ENCODE results near the gene NFE2L2. TPM values are rescaled to one million over a fixed set of nuclear protein-coding genes. Genes with fewer than 3 reads are reported as not detected.
"Not testable (repeated sequence)": the region's sequence is repeated elsewhere in the genome, so short reads cannot be mapped to it uniquely, and the experiment has no call there.

NFE2L2 gene
- total RNA-seq, 6 experiments from 2014 or later = 27.9 to 83.6 (median 35.6) TPM

GRCh38 chr2:177249038-177249437 lies 15.5 kb downstream of the NFE2L2 start:
- no peak for DNase-seq
- intact Hi-C loops (cut with DNase I) = no loop called here
- WGBS (ENCODE audit: insufficient coverage, low coverage, low lambda C conversion rate, missing lambda C conversion rate) = 80% methylated on average over 2 of the region's 7 CpGs
- Histone ChIP-seq H3K36me3 (peaks cover 0 to 11% (median 0%) of the 10 kb centered on the region in 4 donors), H3K4me1 (peaks cover 0 to 79% (median 24%) of the 10 kb centered on the region in 4 donors), H3K27ac (peak overlapping the region in 1 of 3 donors; percentile 100), H3K9me3 (no peaks in the 10 kb centered on the region), H3K4me3 (no peak overlapping the region), H3K27me3 (no peaks in the 10 kb centered on the region)
- ATAC-seq = no peak
- TF ChIP-seq POLR2A (IDR thresholded peaks at IDR 0.05) (no peak), CTCF (IDR thresholded peaks at IDR 0.05) (no peak)

- intact Hi-C loops (cut with DNase I) = no loop called here
- H3K4me1 ChIP-seq = peaks cover 0 to 77% (median 25%) of the 10 kb centered on the region in 4 donors
- WGBS (ENCODE audit: insufficient coverage, low coverage, low lambda C conversion rate, missing lambda C conversion rate) = 55% methylated on average over 5 of the region's 6 CpGs
- no peak overlapping the region for H3K4me3 ChIP-seq
- peaks cover 0 to 11% (median 0%) of the 10 kb centered on the region in 4 donors for H3K36me3 ChIP-seq
- TF ChIP-seq POLR2A (IDR thresholded peaks at IDR 0.05) (no peak), CTCF (IDR thresholded peaks at IDR 0.05) (no peak)
- peak overlapping the region in 1 of 3 donors; percentile 50 for H3K27ac ChIP-seq
- ATAC-seq (no peak), DNase-seq (no peak)
- H3K27me3 ChIP-seq = no peaks in the 10 kb centered on the region
- H3K9me3 ChIP-seq = no peaks in the 10 kb centered on the region
Observed at GRCh38 chr2:177247693-177248262, 16.7 kb downstream of the NFE2L2 start.

- Histone ChIP-seq H3K27ac (peak overlapping the region in 2 of 3 donors; percentile 50 to 51), H3K36me3 (peaks cover 0 to 11% (median 0%) of the 10 kb centered on the region in 4 donors), H3K4me1 (peaks cover 0 to 78% (median 26%) of the 10 kb centered on the region in 4 donors)
- H3K27me3 ChIP-seq; H3K4me3 ChIP-seq; DNase-seq; H3K9me3 ChIP-seq; ATAC-seq; intact Hi-C loops (cut with DNase I): not testable (repeated sequence)
- 67% methylated on average over 1 of the region's 2 CpGs for WGBS (ENCODE audit: insufficient coverage, low coverage, low lambda C conversion rate, missing lambda C conversion rate)
Observed at GRCh38 chr2:177246523-177247030, 17.9 kb downstream of the NFE2L2 start.

- TF ChIP-seq POLR2A (IDR thresholded peaks at IDR 0.05) = no peak
- Histone ChIP-seq H3K4me3 (no peak overlapping the region), H3K27ac (peak overlapping the region in 2 of 3 donors; percentile 50 to 51), H3K27me3 (no peaks in the 10 kb centered on the region), H3K9me3 (no peaks in the 10 kb centered on the region), H3K36me3 (peaks cover 0 to 8% (median 0%) of the 10 kb centered on the region in 4 donors), H3K4me1 (peaks cover 0 to 78% (median 26%) of the 10 kb centered on the region in 4 donors)
- DNase-seq (no peak), ATAC-seq (peak in 1 of 4 donors; percentile 6)
- WGBS (ENCODE audit: insufficient coverage, low coverage, low lambda C conversion rate, missing lambda C conversion rate) = 12% methylated on average over 3 of the region's 3 CpGs
- intact Hi-C loops (cut with DNase I) = no loop called here
Observed at GRCh38 chr2:177246000-177246399, 18.5 kb downstream of the NFE2L2 start.

- H3K27ac ChIP-seq = peak overlapping the region in 2 of 3 donors; percentile 50 to 51
- H3K4me1 ChIP-seq = peaks cover 0 to 80% (median 33%) of the 10 kb centered on the region in 4 donors
- intact Hi-C loops (cut with DNase I) = no loop called here
- no peaks in the 10 kb centered on the region for H3K9me3 ChIP-seq
- H3K36me3 ChIP-seq = peaks cover 0 to 8% (median 0%) of the 10 kb centered on the region in 4 donors
- H3K4me3 ChIP-seq = no peak overlapping the region
- 47% methylated on average over 4 of the region's 4 CpGs for WGBS (ENCODE audit: insufficient coverage, low coverage, low lambda C conversion rate, missing lambda C conversion rate)
- no peak for TF ChIP-seq POLR2A (IDR thresholded peaks at IDR 0.05)
- TF ChIP-seq CTCF (IDR thresholded peaks at IDR 0.05) = no peak
- H3K27me3 ChIP-seq = no peaks in the 10 kb centered on the region
- no peak for DNase-seq
- peak in 2 of 4 donors; percentile 5 to 32 for ATAC-seq
Observed at GRCh38 chr2:177245010-177245422, 19.5 kb downstream of the NFE2L2 start.
